ENCODE results near the gene CPT1A.

Gene CPT1A

GRCh38 chr11:68751004-68751325 lies 90.8 kb downstream of the CPT1A start:
- DNase-seq, result no peak

DNA sequence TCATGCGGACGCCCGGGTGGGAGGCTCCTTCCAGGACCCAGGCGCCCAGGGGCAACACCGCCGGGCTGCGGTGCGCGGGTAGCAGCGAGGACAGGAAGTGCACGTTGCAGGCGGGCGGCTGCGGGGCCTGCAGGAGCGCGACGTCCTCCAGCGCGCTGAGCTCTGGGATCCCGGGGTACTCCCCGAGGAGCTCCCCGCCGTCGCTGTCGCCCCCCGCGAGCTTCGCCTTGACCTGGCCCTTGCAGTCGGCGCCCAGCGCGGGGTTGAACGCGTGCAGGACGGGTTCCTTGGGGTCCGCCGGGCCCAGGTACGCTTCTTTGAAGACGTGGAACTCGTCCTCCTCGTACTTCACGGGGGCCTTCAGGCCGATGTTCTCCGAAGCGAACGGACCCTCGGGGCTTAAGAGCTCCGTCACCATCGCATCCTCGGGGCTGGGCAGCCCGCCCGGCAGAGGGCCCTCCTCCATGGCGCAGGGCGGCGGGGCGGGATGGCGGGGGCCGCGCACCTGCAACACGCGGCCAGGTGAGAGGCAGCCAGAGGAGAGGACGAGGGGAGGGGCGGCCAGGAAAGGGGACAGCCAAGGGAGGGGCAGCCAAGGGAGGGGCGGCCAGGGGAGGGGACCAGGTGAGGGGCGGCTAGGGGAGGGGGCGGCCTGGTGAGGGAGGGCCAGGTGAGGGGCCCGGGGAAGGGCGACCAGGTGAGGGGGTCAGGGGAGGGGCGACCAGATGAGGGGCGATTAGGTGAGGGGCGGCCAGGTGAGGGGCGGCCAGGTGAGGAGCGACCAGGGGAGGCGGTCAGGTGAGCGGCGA lies 91.3 kb downstream of the CPT1A start:
- DNase-seq, result no peak

DNA sequence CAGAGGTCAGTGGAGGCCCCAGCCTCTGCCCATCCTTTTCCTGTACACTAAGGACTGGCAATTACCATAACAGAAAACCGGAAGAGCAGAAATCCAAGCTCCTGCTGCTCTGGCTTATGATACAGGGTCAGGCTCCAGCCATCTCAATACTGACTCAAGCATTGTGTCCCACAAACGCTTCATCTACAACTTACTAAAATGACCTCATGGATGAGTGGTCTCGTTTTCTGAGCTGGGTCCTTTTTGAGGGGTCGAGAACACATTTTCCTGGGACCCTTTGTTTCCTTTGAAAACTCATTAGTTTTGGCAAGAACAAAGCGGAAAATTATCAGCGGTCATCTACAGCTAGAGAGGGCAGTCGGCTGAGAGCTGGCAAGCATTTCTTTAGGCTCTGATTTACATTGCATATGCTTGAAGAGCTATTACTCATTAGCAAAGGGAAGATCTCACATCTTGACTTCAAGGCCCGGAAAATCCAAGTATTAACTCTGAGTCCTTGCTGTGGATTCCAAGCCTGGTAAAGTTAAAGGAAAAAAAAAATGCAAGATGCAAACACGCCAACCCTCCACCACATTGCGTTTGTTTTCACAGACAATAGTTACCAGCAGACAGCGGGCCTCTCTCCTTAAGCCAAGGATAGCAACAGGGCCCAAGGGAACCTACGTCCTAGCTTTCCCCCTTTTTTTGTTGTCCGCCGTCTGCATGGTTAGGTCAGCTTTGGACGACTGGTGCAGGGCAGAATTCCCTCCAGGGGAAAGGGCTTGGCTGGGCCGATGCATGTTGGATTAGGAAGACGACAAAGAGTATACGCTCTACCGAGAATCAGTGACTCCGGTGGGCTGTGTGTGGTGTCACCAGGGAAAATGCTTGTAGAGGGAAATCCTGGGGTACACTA lies 92.2 kb downstream of the CPT1A start:
- no peak for DNase-seq

- no peak for DNase-seq
These were observed 93.7 kb downstream of the CPT1A start for GRCh38 chr11:68748061-68748460.

DNA sequence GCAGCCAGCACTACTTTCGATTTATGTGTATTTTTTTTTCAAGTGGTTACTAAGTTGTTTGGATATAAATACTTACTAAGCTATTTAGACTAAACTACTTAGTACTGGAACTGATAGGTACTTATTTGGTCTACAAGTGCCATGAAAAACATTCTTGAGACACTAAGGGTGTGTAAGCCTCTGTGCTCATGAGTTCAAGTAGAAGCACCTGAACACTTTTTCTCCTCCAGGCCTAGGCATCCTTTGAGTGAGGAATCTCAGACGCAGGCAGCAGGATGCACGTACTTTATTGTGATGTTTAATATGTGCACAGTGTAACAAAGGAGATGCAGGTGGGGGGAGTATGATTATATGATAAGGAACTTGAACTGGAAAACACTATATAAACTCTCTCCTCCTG lies 98.2 kb downstream of the CPT1A start:
- no peak for DNase-seq

- DNase-seq, result no peak
These were observed 100.3 kb downstream of the CPT1A start for GRCh38 chr11:68741463-68741862.

DNA sequence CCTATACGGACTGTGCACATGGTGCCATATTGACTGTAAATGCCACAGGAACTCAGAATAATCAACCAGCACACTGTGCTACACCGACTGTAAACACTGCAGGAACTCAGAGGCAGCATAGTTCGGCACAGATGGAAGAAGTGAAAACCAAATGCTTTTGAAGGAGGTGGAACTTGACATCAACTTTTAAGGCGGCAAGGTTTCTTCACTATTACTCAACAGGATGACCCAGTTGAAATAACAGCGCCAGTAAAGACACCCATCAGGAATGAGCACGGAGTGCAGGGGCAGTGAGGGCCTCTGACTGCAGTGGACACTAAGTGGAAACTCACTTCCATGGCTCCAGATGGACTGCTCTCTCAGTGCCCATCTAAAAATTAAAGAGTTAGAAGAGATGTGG lies 106.1 kb downstream of the CPT1A start:
- no peak for DNase-seq

DNA sequence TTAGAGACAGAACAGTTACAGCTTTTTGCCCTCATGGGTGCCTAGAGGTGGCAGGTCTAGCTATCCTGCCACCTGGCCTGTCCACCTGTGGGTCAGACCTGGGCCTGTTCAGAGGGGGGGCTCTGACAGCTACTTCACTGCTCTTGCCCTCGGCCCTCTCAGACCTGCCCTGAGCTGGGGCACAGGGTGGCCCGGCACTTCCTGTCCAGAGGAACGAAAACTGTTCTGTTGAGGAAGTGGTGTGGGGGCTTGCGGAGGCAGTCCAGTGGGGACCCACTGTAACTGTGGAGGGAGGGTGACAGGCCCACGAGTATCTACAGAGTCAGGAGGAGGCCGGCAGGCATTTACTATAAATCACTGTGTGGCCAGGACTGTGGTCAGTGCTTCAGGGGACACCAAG lies 106.6 kb downstream of the CPT1A start:
- DNase-seq, result no peak

- no peak for DNase-seq
These were observed 107.6 kb downstream of the CPT1A start for GRCh38 chr11:68734111-68734510.

GRCh38 chr11:68727783-68728182 lies 113.9 kb downstream of the CPT1A start:
- no peak for DNase-seq

GRCh38 chr11:68724293-68724692 lies 117.4 kb downstream of the CPT1A start:
- no peak for DNase-seq

DNA sequence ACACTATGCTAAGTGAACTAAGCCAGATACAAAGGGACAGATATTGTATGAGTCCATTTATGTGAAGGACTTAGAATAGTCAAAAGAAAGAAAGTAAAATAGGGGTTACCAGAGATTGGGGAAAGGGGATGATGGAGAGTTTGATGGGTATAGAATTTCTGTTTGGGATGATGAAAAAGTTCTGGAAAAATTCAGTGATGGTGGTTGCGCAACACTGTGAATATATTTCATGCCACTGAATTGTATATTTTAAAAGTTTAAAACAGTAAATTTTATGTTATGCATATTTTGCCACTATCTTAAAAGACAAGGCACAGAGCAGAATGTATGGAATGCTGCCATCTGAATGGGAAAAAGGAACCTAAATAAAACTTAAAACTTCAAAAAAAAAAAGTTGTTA lies 119.6 kb downstream of the CPT1A start:
- DNase-seq, result no peak

GRCh38 chr11:68721075-68721474 lies 120.6 kb downstream of the CPT1A start:
- no peak for DNase-seq

DNA sequence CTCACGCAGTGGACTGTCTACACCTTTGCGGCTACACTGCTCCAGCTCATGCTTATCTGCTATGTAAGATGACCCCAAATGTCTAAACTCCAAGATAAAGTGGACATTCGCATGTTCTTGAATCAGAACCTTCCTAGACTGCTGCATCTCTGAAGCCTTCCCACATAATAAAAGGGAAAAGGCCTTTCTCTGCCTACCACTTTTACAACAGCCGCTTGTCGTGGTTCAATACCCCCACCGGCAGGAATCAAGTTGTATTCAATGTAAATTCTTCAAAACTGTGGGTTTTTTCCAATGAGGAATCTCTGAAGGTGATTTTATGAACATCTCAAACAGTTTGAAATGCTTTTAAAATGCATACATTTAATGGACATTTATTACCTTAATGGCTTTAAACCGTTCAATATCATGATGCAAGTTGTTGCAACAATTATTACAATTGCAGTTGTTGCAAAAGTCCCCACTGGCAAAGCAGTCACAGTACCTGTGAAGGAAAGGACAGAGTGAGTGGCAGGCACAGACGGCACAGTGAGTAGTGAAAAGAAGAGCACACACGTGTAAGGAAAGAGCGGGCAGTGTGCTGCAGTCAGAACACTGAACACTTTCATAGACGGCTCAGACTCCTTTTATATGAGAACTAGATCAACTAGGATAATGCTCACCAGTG lies 126.1 kb downstream of the CPT1A start:
- no peak for DNase-seq

GRCh38 chr11:68714060-68714856 lies 127.5 kb downstream of the CPT1A start:
- no peak for DNase-seq

GRCh38 chr11:68711114-68711513 lies 130.6 kb downstream of the CPT1A start:
- no peak for DNase-seq

GRCh38 chr11:68710409-68710808 lies 131.3 kb downstream of the CPT1A start:
- no peak for DNase-seq

DNA sequence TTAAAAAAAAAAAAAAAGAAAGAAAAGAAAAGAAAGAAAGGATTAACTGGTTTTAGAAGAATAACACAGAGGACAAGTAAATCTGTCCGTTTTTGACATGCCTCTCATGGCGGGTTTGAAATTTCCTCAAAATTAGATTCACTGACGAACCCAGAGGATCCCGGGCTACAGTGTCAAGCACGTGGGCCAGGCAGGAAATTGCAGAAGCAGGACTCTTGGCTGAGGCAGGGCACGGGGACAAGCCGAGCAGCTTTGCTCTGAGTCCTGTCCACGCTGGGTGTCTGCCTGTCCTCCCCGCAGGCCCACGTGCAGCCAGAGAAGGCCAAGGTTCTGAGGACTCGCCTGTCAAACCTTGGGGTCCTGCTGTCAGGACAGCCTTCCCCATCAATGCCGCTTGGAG lies 132.7 kb downstream of the CPT1A start:
- DNase-seq, result no peak

GRCh38 chr11:68707527-68707926 lies 134.2 kb downstream of the CPT1A start:
- no peak for DNase-seq

DNA sequence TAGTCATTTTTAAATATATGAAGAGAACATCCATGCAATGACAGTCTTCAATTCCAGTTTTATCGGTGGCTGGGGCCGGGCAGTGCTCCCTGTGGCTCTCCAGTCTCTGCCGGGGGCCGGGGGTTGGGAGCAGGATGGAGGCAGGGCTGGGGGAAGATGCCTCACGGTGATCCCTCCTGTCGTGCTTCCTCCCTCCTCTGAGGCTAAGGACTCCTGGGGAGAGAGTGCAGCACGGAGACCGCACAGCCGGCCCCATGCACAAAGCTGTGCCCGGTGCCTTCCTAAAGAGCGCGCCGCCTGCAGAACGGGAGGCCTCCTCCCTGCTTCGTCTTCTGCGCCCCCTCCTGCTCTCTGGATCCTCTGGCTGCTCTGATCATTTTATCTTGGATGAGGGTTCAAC lies 136.8 kb downstream of the CPT1A start:
- DNase-seq, result no peak
